ENCODE results near the gene IFNL2.
"Not testable (repeated sequence)": the region's sequence is repeated elsewhere in the genome, so short reads cannot be mapped to it uniquely, and the experiment has no call there.

IFNL2 gene

GRCh38 chr19:39253374-39254149 is 14.6 kb upstream of the IFNL2 start:
- no peak for DNase-seq (ENCODE audit: low spot score)

DNA sequence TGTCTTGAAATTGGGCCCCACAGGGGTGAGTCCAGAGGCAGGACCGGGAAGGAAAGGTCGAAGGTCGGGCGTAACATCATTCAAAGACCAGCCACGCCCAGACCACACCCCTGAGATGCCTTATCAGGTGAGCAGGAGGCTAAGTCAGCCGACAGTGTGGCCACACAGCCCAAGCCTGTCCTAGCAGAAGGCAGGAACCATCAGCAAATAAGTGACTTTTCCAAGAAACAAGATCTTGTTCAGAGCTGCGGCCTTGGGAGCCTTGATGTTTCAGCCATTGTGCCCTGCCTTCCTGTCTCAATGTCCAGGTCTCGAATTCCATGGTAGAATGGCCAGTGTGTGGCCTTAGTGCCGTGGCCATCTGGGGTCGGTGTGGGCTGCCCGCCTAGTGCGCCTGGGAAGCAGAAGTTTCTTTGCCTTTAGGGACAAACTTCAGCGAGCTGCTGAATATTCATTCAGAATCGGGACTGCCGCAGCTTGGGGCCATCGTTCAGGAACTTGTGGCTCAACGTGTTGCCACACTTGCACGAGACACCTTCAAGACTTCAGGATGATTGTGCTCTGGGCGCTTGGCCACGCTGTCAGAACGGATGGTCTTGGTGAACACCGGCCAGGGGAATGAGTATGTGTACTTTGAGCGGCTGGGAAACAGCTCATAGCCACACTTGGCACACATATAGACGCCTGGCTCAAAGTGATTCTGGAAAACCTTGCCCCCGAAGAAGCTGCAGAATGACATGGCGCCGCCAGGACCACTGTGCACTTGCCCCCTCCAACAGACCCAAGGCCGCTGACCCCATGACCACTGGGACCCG is 13.5 kb upstream of the IFNL2 start:
- DNase-seq (ENCODE audit: low spot score): peak; percentile 16

DNA sequence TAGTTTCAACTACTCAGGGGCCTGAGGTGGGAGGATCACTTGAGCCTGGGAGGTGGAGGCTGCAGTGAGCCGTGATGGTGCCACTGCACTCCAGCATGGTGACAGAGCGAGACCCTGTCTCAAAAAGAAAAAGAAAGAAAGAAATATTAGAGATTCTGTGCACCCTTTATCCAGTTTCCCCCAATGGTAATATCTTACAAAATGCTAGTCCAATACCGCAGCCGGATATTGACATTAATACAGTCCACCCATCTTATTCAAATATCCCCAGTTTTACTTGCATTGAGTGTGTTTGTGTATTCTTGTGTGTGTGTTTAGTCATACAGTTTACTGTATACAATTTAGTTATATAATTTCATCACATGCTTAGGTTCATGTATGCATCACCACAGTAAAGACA is 11.0 kb upstream of the IFNL2 start:
- DNase-seq (ENCODE audit: low spot score): no peak

- DNase-seq (ENCODE audit: low spot score): no peak
Measured at GRCh38 chr19:39261704-39262103, 6.5 kb upstream of the IFNL2 start.

DNA sequence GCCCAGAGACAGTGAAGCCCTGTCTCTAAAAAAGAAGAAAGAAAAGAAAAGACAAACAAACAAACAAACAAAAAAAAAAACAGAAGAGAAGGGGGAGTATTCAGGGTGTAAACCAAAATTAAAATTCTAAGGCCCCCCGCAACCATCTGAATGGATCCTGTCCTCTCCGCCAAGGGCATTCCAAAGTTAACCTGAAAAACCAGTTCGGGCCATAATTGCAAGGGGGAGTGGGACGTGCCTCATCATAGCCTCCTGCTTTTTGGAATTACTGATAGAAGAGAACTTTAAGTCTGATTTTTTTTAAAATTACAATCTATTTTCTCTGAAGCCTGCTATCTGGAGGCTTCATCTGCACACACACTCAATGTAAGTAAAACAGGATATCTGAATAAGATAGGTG is 5.7 kb upstream of the IFNL2 start:
- DNase-seq (ENCODE audit: low spot score): no peak

DNA sequence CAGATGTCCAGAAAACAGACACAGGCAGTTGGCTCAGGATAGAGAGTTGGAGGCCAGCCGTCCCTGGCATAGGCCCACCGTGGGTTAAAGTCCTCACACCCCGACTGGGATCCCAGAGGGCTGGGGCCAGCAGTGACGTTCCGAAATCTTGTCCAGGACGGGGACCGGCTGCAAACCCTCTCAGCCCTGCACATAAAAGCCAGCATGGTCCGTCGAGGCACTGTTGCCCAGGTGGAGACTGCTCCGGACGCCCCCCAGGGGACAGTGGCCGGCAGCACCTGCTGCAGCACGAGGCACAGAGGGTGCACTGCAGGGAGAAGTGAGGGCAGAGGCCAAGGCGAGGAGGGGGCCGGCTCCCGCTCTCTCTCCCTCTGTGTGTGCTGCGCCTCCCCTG is 4.3 kb upstream of the IFNL2 start:
- DNase-seq (ENCODE audit: low spot score): no peak

- no peak for DNase-seq (ENCODE audit: low spot score)
Measured at GRCh38 chr19:39264306-39265290, 3.6 kb upstream of the IFNL2 start.

DNA sequence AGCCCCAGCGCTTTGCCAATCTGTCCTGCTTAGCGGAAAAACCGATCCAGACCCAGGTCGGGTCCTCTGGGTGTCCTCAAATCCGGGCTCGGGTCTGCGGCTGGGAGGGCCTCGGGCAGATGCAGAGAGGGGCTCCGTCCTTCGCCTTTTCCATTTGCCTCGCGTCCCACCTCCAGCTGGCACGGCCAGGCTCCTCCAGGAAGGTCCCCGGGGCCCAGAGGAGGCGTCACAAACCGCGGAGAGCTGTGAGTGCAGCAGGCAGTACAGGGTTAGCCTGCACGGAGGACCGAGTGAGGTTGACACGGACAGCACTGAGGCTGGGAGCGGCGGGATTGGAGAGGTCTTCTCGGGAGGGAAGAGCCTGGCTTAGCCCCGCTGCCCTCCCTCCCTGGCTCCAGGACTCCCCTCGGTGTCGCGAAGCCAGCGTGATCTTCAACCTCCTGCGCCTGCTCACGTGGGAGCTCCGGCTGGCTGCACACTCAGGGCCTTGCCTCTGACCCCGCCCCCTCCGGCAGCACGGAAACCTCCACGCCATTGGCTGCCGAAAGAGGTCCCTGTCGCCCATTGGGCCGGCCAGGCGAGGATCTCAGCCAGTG is 2.8 kb upstream of the IFNL2 start:
- DNase-seq (ENCODE audit: low spot score): no peak

GRCh38 chr19:39268531-39269223 is 481 bp downstream of the IFNL2 start:
- DNase-seq (ENCODE audit: low spot score): not testable (repeated sequence)

DNA sequence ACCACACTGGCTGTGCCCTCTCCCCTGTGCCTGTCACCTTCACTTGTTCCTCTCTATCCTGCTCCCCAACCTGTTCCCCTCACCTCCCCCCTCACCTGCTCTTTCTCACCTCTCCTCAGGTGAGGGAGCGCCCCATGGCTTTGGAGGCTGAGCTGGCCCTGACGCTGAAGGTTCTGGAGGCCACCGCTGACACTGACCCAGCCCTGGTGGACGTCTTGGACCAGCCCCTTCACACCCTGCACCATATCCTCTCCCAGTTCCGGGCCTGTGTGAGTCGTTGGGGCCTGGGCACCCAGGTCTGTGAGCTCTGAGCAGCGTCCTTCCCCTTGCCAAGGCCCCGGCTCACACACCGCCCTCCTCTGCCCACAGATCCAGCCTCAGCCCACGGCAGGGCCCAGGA is 1.2 kb downstream of the IFNL2 start:
- DNase-seq (ENCODE audit: low spot score): not testable (repeated sequence)

GRCh38 chr19:39270036-39270871 is 2.1 kb downstream of the IFNL2 start:
- DNase-seq (ENCODE audit: low spot score): no peak

DNA sequence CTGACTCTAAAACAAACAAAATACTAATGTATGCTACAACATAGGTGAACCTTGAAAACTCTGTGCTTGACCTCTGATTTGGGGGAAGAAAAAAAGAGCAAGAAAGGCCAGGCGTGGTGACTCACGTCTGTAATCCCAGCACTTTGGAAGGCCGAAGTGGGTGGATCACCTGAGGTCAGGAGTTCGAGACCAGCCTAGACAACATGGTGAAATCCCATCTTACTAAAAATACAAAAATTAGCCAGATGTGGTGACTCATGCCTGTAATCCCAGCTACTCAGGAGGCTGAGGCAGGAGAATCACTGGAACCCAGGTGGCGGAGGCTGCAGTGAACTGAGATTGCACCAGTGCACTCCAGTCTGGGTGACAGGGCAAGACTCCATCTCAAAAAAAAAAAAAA is 5.7 kb downstream of the IFNL2 start:
- DNase-seq (ENCODE audit: low spot score): not testable (repeated sequence)

- DNase-seq (ENCODE audit: low spot score): no peak
Measured at GRCh38 chr19:39275578-39275977, 7.4 kb downstream of the IFNL2 start.

- no peak for DNase-seq (ENCODE audit: low spot score)
Measured at GRCh38 chr19:39276740-39277139, 8.5 kb downstream of the IFNL2 start.

DNA sequence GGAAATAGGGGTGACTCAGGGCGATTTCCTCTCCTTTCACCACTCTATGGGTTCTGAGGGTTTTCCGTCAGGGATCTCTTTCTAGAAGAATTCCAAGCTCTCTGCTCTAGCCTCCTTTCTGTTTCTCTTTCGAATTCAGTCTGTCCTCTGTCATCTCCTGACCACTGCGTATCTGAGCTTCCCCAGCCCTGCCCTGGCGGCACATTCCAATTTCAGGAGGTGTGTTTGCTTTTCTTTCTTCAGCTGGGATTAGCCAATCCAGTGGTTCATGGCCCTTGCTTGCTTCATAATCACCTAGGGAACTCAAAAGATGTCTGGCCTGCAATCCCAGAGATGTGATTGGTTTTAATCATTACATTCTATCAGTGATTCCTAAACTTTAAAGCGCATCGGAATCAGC is 9.4 kb downstream of the IFNL2 start:
- no peak for DNase-seq (ENCODE audit: low spot score)

- no peak for DNase-seq (ENCODE audit: low spot score)
Measured at GRCh38 chr19:39282021-39282420, 13.8 kb downstream of the IFNL2 start.

DNA sequence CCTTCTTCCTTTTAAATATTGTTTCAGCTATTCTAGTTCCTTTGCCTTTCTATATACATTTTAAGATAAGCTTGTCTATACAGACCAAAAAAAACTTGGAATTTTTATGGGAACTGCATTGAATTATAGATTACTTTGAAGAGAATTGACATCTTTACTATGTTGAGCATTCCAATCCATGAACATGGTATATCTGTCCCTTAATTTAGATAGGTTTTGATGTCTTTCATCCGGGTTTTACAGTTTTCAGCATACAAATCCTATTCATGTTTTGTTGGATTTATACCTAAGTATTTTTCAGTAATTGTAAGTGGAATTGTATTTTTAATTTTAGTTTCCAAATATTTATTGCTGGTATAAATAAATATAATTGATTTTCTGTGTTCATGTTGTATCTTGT is 15.8 kb downstream of the IFNL2 start:
- no peak for DNase-seq (ENCODE audit: low spot score)

DNA sequence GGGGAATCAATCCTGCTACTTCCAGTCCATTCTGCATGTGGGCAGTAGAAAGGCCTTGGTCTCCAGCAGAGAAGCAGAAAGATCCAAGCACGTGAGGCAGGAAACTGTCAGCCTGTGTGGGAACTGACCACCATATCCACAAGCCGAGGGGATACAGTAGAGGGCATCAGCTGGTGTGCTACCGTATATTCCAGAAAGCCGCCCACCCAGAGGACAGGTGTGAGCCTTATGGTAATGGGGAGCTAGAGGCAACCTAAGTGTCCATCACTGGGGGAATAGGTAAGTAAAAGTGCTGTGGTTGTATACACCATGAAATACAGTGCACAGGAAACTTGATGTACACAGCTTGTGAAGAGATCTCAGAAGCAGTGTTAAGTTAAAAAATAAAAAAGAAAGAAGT is 25.2 kb downstream of the IFNL2 start:
- no peak for DNase-seq (ENCODE audit: low spot score)

GRCh38 chr19:39296055-39296645 is 28.0 kb downstream of the IFNL2 start, which contains the start of gene IFNL1:
Gene IFNL1 (plus strand): TSS chr19:39296407. CDS start chr19:39296422, 15 bp downstream.
- DNase-seq (ENCODE audit: low spot score): no peak

GRCh38 chr19:39296906-39297305 is 28.7 kb downstream of the IFNL2 start:
- DNase-seq (ENCODE audit: low spot score): no peak

Data from SW480 (cell line).